ENCODE data around the gene CFAP107.

CFAP107 gene

GRCh38 chr1:12739613-12740012 is 6.4 kb upstream of the CFAP107 start:
- no peak for DNase-seq (ENCODE audit: low read depth, low spot score)
- H3K27ac ChIP-seq, result no peak overlapping the region

- no peak for DNase-seq (ENCODE audit: low read depth, low spot score)
- H3K27ac ChIP-seq, result no peak overlapping the region
These were observed 4.1 kb upstream of the CFAP107 start for GRCh38 chr1:12741946-12742345.

- DNase-seq (ENCODE audit: low read depth, low spot score), result no peak
- no peak overlapping the region for H3K27ac ChIP-seq
These were observed 641 bp upstream of the CFAP107 start for GRCh38 chr1:12745126-12745991.

GRCh38 chr1:12748778-12749355 is 2.9 kb downstream of the CFAP107 start:
- no peak overlapping the region for H3K27ac ChIP-seq
- no peak for DNase-seq (ENCODE audit: low read depth, low spot score)

- DNase-seq (ENCODE audit: low read depth, low spot score), result no peak
- H3K27ac ChIP-seq, result no peak overlapping the region
These were observed 8.7 kb downstream of the CFAP107 start for GRCh38 chr1:12754738-12755137.

- no peak for DNase-seq (ENCODE audit: low read depth, low spot score)
- no peak overlapping the region for H3K27ac ChIP-seq
These were observed 10.3 kb downstream of the CFAP107 start for GRCh38 chr1:12756273-12756672.

GRCh38 chr1:12756768-12757413 is 10.9 kb downstream of the CFAP107 start:
- DNase-seq (ENCODE audit: low read depth, low spot score), result no peak
- H3K27ac ChIP-seq, result no peak overlapping the region

- no peak for DNase-seq (ENCODE audit: low read depth, low spot score)
- no peak overlapping the region for H3K27ac ChIP-seq
These were observed 11.8 kb downstream of the CFAP107 start for GRCh38 chr1:12757836-12758235.

GRCh38 chr1:12760256-12760795 is 14.3 kb downstream of the CFAP107 start:
- no peak for DNase-seq (ENCODE audit: low read depth, low spot score)
- no peak overlapping the region for H3K27ac ChIP-seq

GRCh38 chr1:12761781-12762180 is 15.8 kb downstream of the CFAP107 start:
- DNase-seq (ENCODE audit: low read depth, low spot score), result no peak
- no peak overlapping the region for H3K27ac ChIP-seq

- no peak overlapping the region for H3K27ac ChIP-seq
These were observed 16.8 kb downstream of the CFAP107 start for GRCh38 chr1:12762766-12763165.

GRCh38 chr1:12763479-12763878 is 17.5 kb downstream of the CFAP107 start:
- no peak overlapping the region for H3K27ac ChIP-seq
- no peak for DNase-seq (ENCODE audit: low read depth, low spot score)

More at GRCh38 chr1:12762766-12763165, 16.8 kb downstream of the CFAP107 start:
- no peak for DNase-seq (ENCODE audit: low read depth, low spot score)

GRCh38 chr1:12764016-12764415 is 18.0 kb downstream of the CFAP107 start:
- H3K27ac ChIP-seq, result no peak overlapping the region
- no peak for DNase-seq (ENCODE audit: low read depth, low spot score)

GRCh38 chr1:12769031-12769430 is 23.0 kb downstream of the CFAP107 start:
- no peak for DNase-seq (ENCODE audit: low read depth, low spot score)
- no peak overlapping the region for H3K27ac ChIP-seq

- H3K27ac ChIP-seq, result no peak overlapping the region
- no peak for DNase-seq (ENCODE audit: low read depth, low spot score)
These were observed 24.0 kb downstream of the CFAP107 start for GRCh38 chr1:12769976-12770505.

GRCh38 chr1:12770620-12771019 is 24.6 kb downstream of the CFAP107 start:
- no peak overlapping the region for H3K27ac ChIP-seq
- no peak for DNase-seq (ENCODE audit: low read depth, low spot score)

GRCh38 chr1:12771186-12771585 is 25.2 kb downstream of the CFAP107 start:
- H3K27ac ChIP-seq, result no peak overlapping the region
- no peak for DNase-seq (ENCODE audit: low read depth, low spot score)

GRCh38 chr1:12772520-12772919 is 26.5 kb downstream of the CFAP107 start:
- DNase-seq (ENCODE audit: low read depth, low spot score), result no peak
- no peak overlapping the region for H3K27ac ChIP-seq

- H3K27ac ChIP-seq, result no peak within 1 kb of the TSS
- DNase-seq (ENCODE audit: low read depth, low spot score), result no peak
These were observed 27.4 kb downstream of the CFAP107 start, which contains the start of gene PRAMEF12 for GRCh38 chr1:12773438-12773837. TSS of gene PRAMEF12 (plus strand) at chr1:12773738. CDS start at chr1:12774868, 1,130 bp downstream.

- no peak overlapping the region for H3K27ac ChIP-seq
- DNase-seq (ENCODE audit: low read depth, low spot score), result no peak
These were observed 28.9 kb downstream of the CFAP107 start for GRCh38 chr1:12774801-12775345.
